Activated naive CD8-positive, alpha-beta T cell treated with anti-CD3 and anti-CD28 coated beads, Interleukin-2, amount 50 U/mL, for 24 hours (primary cell): Measurements from ENCODE around the gene PPP1R9B.

Experiments
- ATAC-seq: fragments of 150-1000 bp; cut with Tn5 transposase; one replicate; pipeline ENCODE4 v1.10.0; 2021
- DNase-seq: peaks from one replicate; pipeline ENCODE4 v3.0.0; 2021
- H3K27ac Mint-ChIP-seq: one replicate; pipeline ENCODE4 v1.8.0; 2021; ENCODE audit warnings: mild to moderate bottlenecking, mixed read lengths
- H3K27me3 Mint-ChIP-seq: one replicate; pipeline ENCODE4 v1.8.0; 2021; ENCODE audit warnings: mixed read lengths
- H3K36me3 Mint-ChIP-seq: one replicate; pipeline ENCODE4 v1.8.0; 2021; ENCODE audit warnings: low read depth, mixed read lengths
- H3K4me1 Mint-ChIP-seq: one replicate; pipeline ENCODE4 v1.8.0; 2021; ENCODE audit warnings: mixed read lengths
- H3K4me3 Mint-ChIP-seq: one replicate; pipeline ENCODE4 v1.8.0; 2021; ENCODE audit warnings: mild to moderate bottlenecking, moderate library complexity, mixed read lengths
- H3K9me3 Mint-ChIP-seq: one replicate; pipeline ENCODE4 v1.8.0; 2021; ENCODE audit warnings: mixed read lengths

Gene PPP1R9B

DNA sequence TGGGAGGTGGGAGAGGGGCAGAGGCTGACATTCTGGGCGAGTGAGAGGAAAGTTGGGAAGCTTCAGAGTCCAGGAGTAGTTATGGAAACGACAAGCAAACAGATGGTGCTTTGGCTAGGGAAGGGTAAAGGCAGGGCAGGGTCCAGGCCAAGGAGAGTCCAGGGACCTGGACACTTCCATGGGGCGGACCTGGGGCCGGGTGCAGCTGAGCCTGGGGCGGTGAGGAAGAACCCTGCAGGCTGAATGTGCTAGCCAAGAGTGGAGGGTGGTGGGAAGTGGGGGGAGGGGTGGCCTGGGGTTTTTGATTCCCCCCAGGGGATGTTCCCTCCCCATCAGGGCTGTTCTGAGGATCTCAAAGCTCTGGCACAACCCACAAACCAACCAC, 2.6 kb downstream of the PPP1R9B start:
- H3K36me3 Mint-ChIP-seq: peaks cover 24% of the 10 kb centered on the region
- peak overlapping the region; percentile 93 for H3K27ac Mint-ChIP-seq
- DNase-seq (peak; percentile 42), ATAC-seq (no peak)
- H3K4me1 Mint-ChIP-seq: peaks cover 57% of the 10 kb centered on the region
- peak overlapping the region; percentile 93 for H3K4me3 Mint-ChIP-seq
- no peaks in the 10 kb centered on the region for H3K9me3 Mint-ChIP-seq
- no peaks in the 10 kb centered on the region for H3K27me3 Mint-ChIP-seq

GRCh38 chr17:50146927-50147665, 3.4 kb downstream of the PPP1R9B start:
- ATAC-seq (no peak), DNase-seq (no peak)
- H3K27ac Mint-ChIP-seq: peak overlapping the region; percentile 93
- H3K4me1 Mint-ChIP-seq: peaks cover 58% of the 10 kb centered on the region
- peak overlapping the region; percentile 93 for H3K4me3 Mint-ChIP-seq
- H3K9me3 Mint-ChIP-seq: no peaks in the 10 kb centered on the region
- peaks cover 32% of the 10 kb centered on the region for H3K36me3 Mint-ChIP-seq
- no peaks in the 10 kb centered on the region for H3K27me3 Mint-ChIP-seq

GRCh38 chr17:50146230-50146926, 4.1 kb downstream of the PPP1R9B start:
- Mint-ChIP-seq H3K27ac (peak overlapping the region; percentile 93), H3K9me3 (no peaks in the 10 kb centered on the region), H3K4me3 (peak overlapping the region; percentile 93), H3K4me1 (peaks cover 59% of the 10 kb centered on the region), H3K27me3 (no peaks in the 10 kb centered on the region), H3K36me3 (peaks cover 37% of the 10 kb centered on the region)
- no peak for DNase-seq
- ATAC-seq: no peak

DNA sequence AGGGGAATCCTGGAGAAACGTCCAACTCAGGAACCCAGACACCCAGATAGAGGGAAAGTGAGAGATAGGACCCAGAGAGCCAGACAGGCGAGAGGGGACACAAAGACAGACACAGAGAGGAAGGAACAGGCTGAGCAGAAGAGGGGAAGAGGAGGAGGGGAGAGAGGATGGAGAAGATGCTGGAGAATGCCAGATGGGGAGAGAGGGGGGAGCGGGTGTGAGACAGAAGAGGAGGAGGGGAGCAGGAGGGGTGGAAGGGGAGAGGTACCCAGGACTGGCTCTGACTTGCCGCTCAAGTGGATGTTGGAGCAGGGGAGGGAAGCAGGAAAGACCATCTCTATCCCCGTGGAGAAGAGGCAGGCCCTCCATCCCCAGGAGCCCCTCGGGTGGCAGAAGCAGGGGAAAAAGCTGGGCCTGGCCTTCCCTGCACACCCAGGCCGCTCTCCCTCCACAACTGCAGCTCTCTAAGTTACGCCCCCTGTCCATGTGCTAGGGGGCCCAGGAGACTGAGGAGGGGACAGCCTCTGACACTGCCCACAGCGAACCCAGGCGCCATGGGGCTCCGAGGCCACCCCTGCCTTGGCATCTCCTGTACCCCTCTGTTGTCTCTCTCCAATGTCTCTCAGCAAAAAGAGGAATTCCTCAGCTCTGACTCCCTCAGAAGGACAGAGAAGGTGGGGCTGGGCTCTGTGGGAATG, 4.8 kb downstream of the PPP1R9B start:
- peaks cover 39% of the 10 kb centered on the region for H3K36me3 Mint-ChIP-seq

DNA sequence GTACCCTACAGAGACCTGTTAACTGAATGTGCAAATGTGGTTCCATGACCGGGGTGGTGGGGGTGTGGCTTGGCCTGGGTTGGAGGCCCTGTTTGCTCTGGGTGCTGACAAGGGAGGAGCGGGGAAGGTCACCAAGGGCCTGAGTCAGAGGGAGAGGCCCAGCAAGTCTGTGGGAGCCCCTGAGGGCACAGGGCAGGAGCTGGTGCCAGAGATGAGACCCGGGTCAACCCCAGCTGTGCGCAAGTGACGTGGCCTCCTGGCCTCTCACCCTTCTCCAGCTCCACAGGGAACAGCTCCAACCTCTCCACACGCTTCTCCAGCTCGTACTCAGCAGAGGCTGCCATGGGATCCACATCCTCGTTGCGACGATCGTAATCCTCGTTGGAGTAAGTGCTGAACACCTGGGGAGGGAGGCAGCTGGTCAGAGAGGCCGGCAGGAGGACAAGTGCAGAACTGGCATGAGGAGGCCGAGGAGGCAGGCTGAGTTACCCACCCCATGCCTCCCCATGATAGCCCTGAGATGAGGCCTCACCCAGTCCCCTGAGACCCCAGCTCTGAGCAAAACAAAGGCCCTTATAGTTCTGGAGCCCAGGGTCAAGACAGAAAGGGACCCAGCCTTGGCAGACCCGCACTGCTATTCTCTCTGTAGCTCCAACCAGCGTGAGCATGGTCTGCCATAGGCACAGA, 5.5 kb downstream of the PPP1R9B start:
- H3K27me3 Mint-ChIP-seq: no peaks in the 10 kb centered on the region
- no peaks in the 10 kb centered on the region for H3K9me3 Mint-ChIP-seq
- peak overlapping the region; percentile 59 for H3K27ac Mint-ChIP-seq
- ATAC-seq (peak; percentile 30), DNase-seq (peak; percentile 51)
- peak overlapping the region; percentile 20 for H3K4me3 Mint-ChIP-seq
- H3K4me1 Mint-ChIP-seq: peaks cover 70% of the 10 kb centered on the region
- H3K36me3 Mint-ChIP-seq: peaks cover 44% of the 10 kb centered on the region

More for the DNA sequence above, 4.8 kb downstream of the PPP1R9B start:
- Mint-ChIP-seq H3K27me3 (no peaks in the 10 kb centered on the region), H3K4me1 (peaks cover 63% of the 10 kb centered on the region), H3K27ac (peak overlapping the region; percentile 59), H3K9me3 (no peaks in the 10 kb centered on the region), H3K4me3 (peak overlapping the region; percentile 45)
- no peak for DNase-seq
- ATAC-seq: no peak

GRCh38 chr17:50144355-50144754, 6.1 kb downstream of the PPP1R9B start:
- Mint-ChIP-seq H3K36me3 (peaks cover 50% of the 10 kb centered on the region), H3K4me1 (peaks cover 74% of the 10 kb centered on the region), H3K27me3 (no peaks in the 10 kb centered on the region), H3K27ac (peak overlapping the region; percentile 43), H3K9me3 (no peaks in the 10 kb centered on the region), H3K4me3 (no peak overlapping the region)
- ATAC-seq: no peak
- no peak for DNase-seq

DNA sequence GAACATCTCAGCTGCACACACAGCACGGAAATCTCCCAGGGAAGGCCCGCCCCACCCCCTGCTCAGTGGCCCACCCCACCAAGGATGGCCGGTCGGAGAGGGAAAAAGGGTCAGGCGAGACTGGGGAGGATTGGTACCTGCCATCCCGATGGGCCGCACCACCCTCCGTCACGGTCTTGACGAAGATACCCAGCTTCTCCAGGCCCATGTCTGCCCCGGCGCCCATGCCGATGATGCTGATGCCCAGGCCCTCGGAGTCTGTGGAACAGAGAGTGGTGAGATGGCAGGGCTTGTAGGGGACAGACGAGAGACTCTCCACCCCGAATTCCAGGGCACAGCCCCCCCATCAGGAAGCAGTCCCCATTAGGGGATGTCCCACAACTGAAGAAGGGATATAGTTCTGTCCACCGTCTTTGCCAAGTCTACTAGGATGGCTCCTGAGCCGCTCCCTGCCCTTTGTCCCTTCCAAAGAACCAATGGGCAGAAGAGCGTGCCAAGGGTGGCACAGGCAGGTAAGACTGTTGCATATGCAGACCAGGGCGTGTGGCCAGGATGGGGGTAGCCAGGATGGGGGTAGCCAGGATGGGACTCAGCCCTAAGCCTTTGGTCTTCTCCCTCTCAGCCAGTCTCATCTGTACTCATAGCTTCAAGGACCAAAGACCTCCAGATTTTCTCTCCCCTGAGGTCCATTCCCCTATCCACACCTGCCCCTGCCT, 6.9 kb downstream of the PPP1R9B start:
- H3K4me1 Mint-ChIP-seq: peaks cover 74% of the 10 kb centered on the region
- no peak for ATAC-seq
- no peak for DNase-seq
- H3K27ac Mint-ChIP-seq: peak overlapping the region; percentile 43
- no peaks in the 10 kb centered on the region for H3K9me3 Mint-ChIP-seq
- peaks cover 53% of the 10 kb centered on the region for H3K36me3 Mint-ChIP-seq
- no peaks in the 10 kb centered on the region for H3K27me3 Mint-ChIP-seq
- H3K4me3 Mint-ChIP-seq: no peak overlapping the region

DNA sequence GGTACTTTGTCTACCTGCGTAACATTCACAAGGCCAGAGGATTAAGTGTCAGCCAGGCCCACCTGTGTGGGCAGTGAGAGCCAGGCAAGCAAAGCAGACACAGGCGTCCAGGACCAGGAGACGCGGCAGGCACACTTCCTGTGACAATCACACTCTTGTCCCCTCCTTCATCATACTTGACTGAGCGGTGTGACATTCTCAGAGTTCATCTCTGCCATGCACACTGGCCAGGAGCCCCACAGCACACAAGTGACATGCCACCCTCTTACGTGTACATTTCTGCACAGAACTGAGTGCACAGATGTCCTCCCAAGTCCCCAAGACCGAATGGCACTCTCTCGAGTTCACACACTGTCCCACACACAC, 8.7 kb downstream of the PPP1R9B start:
- no peak overlapping the region for H3K4me3 Mint-ChIP-seq
- no peaks in the 10 kb centered on the region for H3K9me3 Mint-ChIP-seq
- H3K36me3 Mint-ChIP-seq: peaks cover 63% of the 10 kb centered on the region
- H3K27ac Mint-ChIP-seq: peak overlapping the region; percentile 55
- no peaks in the 10 kb centered on the region for H3K27me3 Mint-ChIP-seq
- H3K4me1 Mint-ChIP-seq: peaks cover 64% of the 10 kb centered on the region
- DNase-seq (no peak), ATAC-seq (no peak)

DNA sequence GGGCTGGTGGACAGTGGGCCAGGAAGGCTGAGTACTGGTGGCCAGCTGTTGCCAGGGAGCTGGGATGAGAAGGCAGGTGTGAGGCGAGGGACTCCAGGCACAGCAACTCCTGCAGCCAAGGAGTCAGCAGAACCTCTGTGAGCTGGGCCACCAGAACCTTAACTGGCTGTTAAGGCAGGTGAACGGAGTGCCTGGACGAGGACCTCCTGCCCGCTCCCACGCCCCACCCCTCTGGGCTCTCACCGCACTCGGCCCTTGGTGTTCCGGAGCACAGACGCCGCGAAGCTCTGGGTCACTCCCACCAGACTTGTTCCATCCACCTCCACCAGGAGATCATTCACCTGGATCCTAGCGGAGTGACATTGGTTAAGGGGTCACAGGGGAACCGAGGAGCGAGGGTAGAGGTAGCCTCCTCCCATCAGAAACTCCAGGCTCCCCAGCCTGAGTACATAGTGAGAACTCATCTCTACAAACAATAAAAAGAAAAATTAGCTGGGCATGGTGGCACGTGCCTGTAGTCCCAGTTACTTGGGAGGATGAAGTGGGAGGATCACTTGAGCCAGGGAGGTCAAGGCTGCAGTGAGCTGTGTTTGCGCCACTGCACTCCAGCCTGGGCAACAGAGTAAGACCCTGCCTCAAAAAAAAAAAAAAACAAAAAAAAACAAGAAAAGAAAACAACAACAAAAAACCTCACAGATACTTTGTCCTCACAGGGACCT, 9.3 kb downstream of the PPP1R9B start:
- DNase-seq: no peak

GRCh38 chr17:50139950-50140885, 10.3 kb downstream of the PPP1R9B start:
- peak; percentile 72 for ATAC-seq
- peaks cover 70% of the 10 kb centered on the region for H3K36me3 Mint-ChIP-seq
- H3K27me3 Mint-ChIP-seq: no peaks in the 10 kb centered on the region
- H3K9me3 Mint-ChIP-seq: no peaks in the 10 kb centered on the region
- peak overlapping the region; percentile 2 for H3K4me3 Mint-ChIP-seq
- peaks cover 53% of the 10 kb centered on the region for H3K4me1 Mint-ChIP-seq
- no peak overlapping the region for H3K27ac Mint-ChIP-seq
- peak; percentile 86 for DNase-seq

More for the DNA sequence above, 9.3 kb downstream of the PPP1R9B start:
- H3K27me3 Mint-ChIP-seq: no peaks in the 10 kb centered on the region
- no peaks in the 10 kb centered on the region for H3K9me3 Mint-ChIP-seq
- H3K27ac Mint-ChIP-seq: peak overlapping the region; percentile 55
- ATAC-seq: no peak
- no peak overlapping the region for H3K4me3 Mint-ChIP-seq
- H3K4me1 Mint-ChIP-seq: peaks cover 60% of the 10 kb centered on the region
- H3K36me3 Mint-ChIP-seq: peaks cover 65% of the 10 kb centered on the region

DNA sequence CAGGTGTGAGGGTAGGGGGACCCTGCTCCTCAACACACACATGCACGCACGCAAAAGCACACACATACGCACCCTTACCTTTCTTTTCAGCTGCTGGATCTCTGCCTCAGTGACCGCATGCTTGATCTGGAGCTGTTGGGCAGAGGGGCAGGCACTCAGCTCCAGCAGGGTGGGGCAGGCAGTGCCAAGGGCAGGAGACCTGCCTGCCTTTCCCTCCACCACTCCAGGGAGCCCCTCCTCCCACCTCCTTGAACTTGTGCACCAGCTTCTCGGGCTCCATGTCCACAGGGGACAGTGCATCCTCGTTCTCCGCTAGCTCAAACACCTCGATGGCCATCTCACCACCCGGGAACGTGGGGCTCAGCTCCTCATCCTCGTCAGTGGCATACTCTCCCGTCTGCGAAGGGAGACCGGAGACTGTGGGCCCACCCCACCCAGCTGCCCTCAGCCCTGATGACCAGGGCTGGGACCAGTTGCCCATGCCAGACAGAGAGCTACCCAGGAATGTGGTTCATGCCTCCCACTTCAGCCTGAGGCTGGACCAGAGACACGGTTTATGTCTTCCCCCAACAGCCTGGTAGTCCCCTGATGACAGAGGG, 11.2 kb downstream of the PPP1R9B start:
- H3K4me1 Mint-ChIP-seq: peaks cover 43% of the 10 kb centered on the region
- no peak overlapping the region for H3K4me3 Mint-ChIP-seq
- H3K9me3 Mint-ChIP-seq: no peaks in the 10 kb centered on the region
- ATAC-seq (no peak), DNase-seq (no peak)
- H3K36me3 Mint-ChIP-seq: peaks cover 66% of the 10 kb centered on the region
- no peak overlapping the region for H3K27ac Mint-ChIP-seq
- H3K27me3 Mint-ChIP-seq: no peaks in the 10 kb centered on the region

GRCh38 chr17:50137042-50137441, 13.4 kb downstream of the PPP1R9B start:
- no peak for DNase-seq
- no peak overlapping the region for H3K27ac Mint-ChIP-seq
- ATAC-seq: no peak
- H3K36me3 Mint-ChIP-seq: peaks cover 57% of the 10 kb centered on the region
- no peaks in the 10 kb centered on the region for H3K27me3 Mint-ChIP-seq
- no peaks in the 10 kb centered on the region for H3K9me3 Mint-ChIP-seq
- peaks cover 28% of the 10 kb centered on the region for H3K4me1 Mint-ChIP-seq
- H3K4me3 Mint-ChIP-seq: no peak overlapping the region
